Tibial nerve (tissue), 4 donors: ENCODE results near the gene RAB1B.

Source experiments
- CTCF ChIP-seq, 5 experiments: fragments of 200-600 bp in 3 of 5; fragments of 450-650 bp in 2 of 5; sonication (generic) in 3 of 5; IDR thresholded peaks; one replicate each; pipeline ENCODE4 v1.5.1; 2016 to 2019; ENCODE audit warnings: antibody characterized with exemption in 5 of 5, mild to moderate bottlenecking in 3 of 5, moderate library complexity in 2 of 5
- EP300 ChIP-seq, 2 donors: sonication (generic); formaldehyde crosslinking; IDR thresholded peaks; one replicate each; pipeline ENCODE4 v1.6.1; 2017; ENCODE audit warnings: antibody characterized with exemption in 2 of 2, mild to moderate bottlenecking in 1 of 2

GRCh38 chr11:66285250-66285947, 17.0 kb downstream of the RAB1B start:
- TF ChIP-seq CTCF (IDR thresholded peaks at IDR 0.05) (no peak), EP300 (IDR thresholded peaks at IDR 0.05) (no peak)
